HEK293T (cell line): ENCODE measurements around the gene KLRC4.

Experiments
- ARNT ChIP-seq: fragments of 450-650 bp; IDR thresholded peaks from 2 replicates; pipeline ENCODE4 v1.6.1; 2017; ENCODE audit warnings: mild to moderate bottlenecking
- BHLHE40 ChIP-seq: fragments of 450-650 bp; IDR thresholded peaks from 2 replicates; pipeline ENCODE4 v1.6.1; 2016; ENCODE audit warnings: mild to moderate bottlenecking, moderate library complexity, borderline replicate concordance
- CTBP1 ChIP-seq: fragments of 450-650 bp; IDR thresholded peaks from 2 replicates; pipeline ENCODE4 v1.6.1; 2016; ENCODE audit warnings: borderline replicate concordance
- ELF4 ChIP-seq: fragments of 450-650 bp; IDR thresholded peaks from 2 replicates; pipeline ENCODE4 v1.6.1; 2017; ENCODE audit warnings: antibody characterized with exemption
- FOXA1 ChIP-seq: fragments of 450-650 bp; IDR thresholded peaks from 2 replicates; pipeline ENCODE4 v1.6.1; 2016; ENCODE audit warnings: mild to moderate bottlenecking
- FOXM1 ChIP-seq: fragments of 450-650 bp; IDR thresholded peaks from 2 replicates; pipeline ENCODE4 v1.6.1; 2017; ENCODE audit warnings: mild to moderate bottlenecking, borderline replicate concordance
- HDGF ChIP-seq: fragments of 450-650 bp; IDR thresholded peaks from 2 replicates; pipeline ENCODE4 v1.6.1; 2017; ENCODE audit warnings: antibody characterized with exemption, borderline replicate concordance
- L3MBTL2 ChIP-seq: fragments of 450-650 bp; conservative IDR thresholded peaks from 2 replicates; pipeline ENCODE4 v1.6.1; 2016; ENCODE audit warnings: mild to moderate bottlenecking
- LEF1 ChIP-seq: fragments of 450-650 bp; IDR thresholded peaks from 2 replicates; pipeline ENCODE4 v1.6.1; 2017; ENCODE audit warnings: mild to moderate bottlenecking, borderline replicate concordance
- NFRKB ChIP-seq: fragments of 450-650 bp; IDR thresholded peaks from 2 replicates; pipeline ENCODE4 v1.6.1; 2016; ENCODE audit warnings: mild to moderate bottlenecking, moderate library complexity
- PKNOX1 ChIP-seq: fragments of 450-650 bp; IDR thresholded peaks from 2 replicates; pipeline ENCODE4 v1.6.1; 2016
- SP1 ChIP-seq: fragments of 450-650 bp; IDR thresholded peaks from 2 replicates; pipeline ENCODE4 v1.6.1; 2017
- SUZ12 ChIP-seq: fragments of 450-650 bp; IDR thresholded peaks from 2 replicates; pipeline ENCODE4 v1.6.1; 2016; ENCODE audit warnings: mild to moderate bottlenecking
- TARDBP ChIP-seq: fragments of 450-650 bp; IDR thresholded peaks from 2 replicates; pipeline ENCODE4 v1.6.1; 2016

- no peak for TF ChIP-seq TARDBP
- TF ChIP-seq PKNOX1 = no peak
- TF ChIP-seq BHLHE40 = no peak
- no peak; the same call in 1 of the 2 replicates for TF ChIP-seq ELF4
- TF ChIP-seq HDGF = no peak
- TF ChIP-seq SUZ12 = no peak
- TF ChIP-seq SP1 = no peak
- no peak; the same call in 1 of the 2 replicates for TF ChIP-seq FOXM1
- TF ChIP-seq L3MBTL2 = no peak
- TF ChIP-seq NFRKB = no peak
- TF ChIP-seq CTBP1 = no peak
- TF ChIP-seq LEF1 = no peak
- TF ChIP-seq ARNT = no peak
- TF ChIP-seq FOXA1 = no peak
These were observed 44.5 kb downstream of the KLRC4 start for GRCh38 chr12:10364815-10365622.
